ENCODE results near the gene WIPF3. TPM values are rescaled to one million over a fixed set of nuclear protein-coding genes. Genes with fewer than 3 reads are reported as not detected.

WIPF3 gene
- total RNA-seq, 1 experiment from 2014 or later = 11.6 TPM

DNA sequence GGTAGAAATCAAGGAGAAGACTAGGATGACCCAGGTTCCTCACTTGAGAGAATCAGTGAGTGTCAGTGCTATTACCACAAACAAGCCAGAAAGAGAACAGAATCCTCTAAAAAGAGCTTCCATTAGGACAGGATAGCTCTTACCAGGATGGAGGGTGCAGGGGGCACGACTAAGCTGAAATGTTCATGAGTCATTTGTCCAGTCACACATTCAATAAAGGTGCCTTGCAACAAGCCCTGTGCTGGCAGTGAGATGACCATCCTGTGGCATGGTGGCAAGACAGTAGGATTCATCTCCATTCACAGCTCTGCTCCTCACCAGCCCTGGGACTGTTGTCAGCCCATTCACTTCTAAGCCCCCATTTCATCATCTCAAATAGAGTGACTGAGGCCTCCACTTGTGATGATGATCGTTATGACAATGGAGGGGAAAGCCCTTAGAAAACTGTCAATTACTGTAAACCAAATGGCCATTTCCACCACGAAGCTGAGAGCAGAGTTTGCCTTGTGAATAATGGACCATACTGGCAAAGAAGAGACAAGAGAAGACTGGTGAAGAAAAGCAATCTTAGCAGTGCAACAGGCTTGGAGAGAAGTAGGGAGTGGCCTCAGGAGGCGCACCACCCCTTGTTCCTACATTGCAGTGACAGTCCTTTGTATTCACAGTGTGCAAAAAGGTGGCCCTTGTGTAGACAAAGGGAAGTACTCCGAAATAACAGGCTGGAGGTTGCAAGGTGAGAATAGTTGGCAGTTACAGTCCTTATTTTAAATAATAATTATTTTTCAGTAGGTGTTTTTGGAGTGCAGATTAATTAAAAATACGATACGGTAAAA lies 9.0 kb upstream of the WIPF3 start:
- H3K14ac ChIP-seq (ENCODE audit: insufficient read depth, low read length) = no peak overlapping the region
- WGBS (ENCODE audit: extremely low coverage, insufficient read length, low lambda C conversion rate) = no CpG with 5 or more reads among the region's 7 CpGs
- H2BK120ac ChIP-seq (ENCODE audit: low read depth, low read length, poor library complexity, severe bottlenecking) = no peak overlapping the region

More for the DNA sequence above, 9.0 kb upstream of the WIPF3 start:
- Histone ChIP-seq H3K4me2 (ENCODE audit: insufficient read depth, insufficient read length, low read length) (no peak overlapping the region), H4K20me1 (ENCODE audit: control insufficient read depth, insufficient read depth, insufficient read length) (no peaks in the 10 kb centered on the region), H2BK12ac (ENCODE audit: insufficient read length, low read depth, low read length) (no peak overlapping the region), H3K56ac (ENCODE audit: insufficient read length, low read depth, low read length) (no peak overlapping the region), H4K8ac (replicated peaks; ENCODE audit: insufficient read length, low read depth, low read length) (no peak overlapping the region), H3K79me2 (ENCODE audit: insufficient read depth, low read length) (no peaks in the 10 kb centered on the region), H3K9ac (ENCODE audit: extremely low read depth, insufficient read length, low read length) (no peak overlapping the region), H4K91ac (ENCODE audit: insufficient read length, low read depth, low read length) (no peak overlapping the region), H3K18ac (ENCODE audit: insufficient read length, low read depth, low read length) (no peak overlapping the region), H3K4ac (ENCODE audit: low read depth, low read length) (no peak overlapping the region), H3K23ac (ENCODE audit: insufficient read length, low read depth, low read length) (no peak overlapping the region), H3K9me3 (ENCODE audit: control insufficient read depth, low read depth, low read length) (no peaks in the 10 kb centered on the region), H3K79me1 (ENCODE audit: insufficient read depth, low read depth, low read length, poor library complexity, severe bottlenecking) (no peaks in the 10 kb centered on the region), H3T11ph (ENCODE audit: low read length) (no peak overlapping the region), H2AK5ac (ENCODE audit: insufficient read length, low read length) (no peak overlapping the region), H2AFZ (ENCODE audit: low read length) (no peak overlapping the region), H2BK20ac (ENCODE audit: low read depth, low read length, poor library complexity, severe bottlenecking) (no peak overlapping the region), H2BK5ac (ENCODE audit: insufficient read length, low read length) (no peak overlapping the region), H4K5ac (ENCODE audit: insufficient read length, low read depth, low read length) (no peak overlapping the region), H3K27me3 (ENCODE audit: insufficient read depth, low read length) (no peaks in the 10 kb centered on the region), H3K4me1 (ENCODE audit: insufficient read depth, low read length) (0 out of 2 replicates have a peak, but pooled peaks cover 9% of the 10 kb centered on the region), H3K27ac (ENCODE audit: insufficient read length, low read depth, low read length) (no peak overlapping the region), H3K23me2 (ENCODE audit: insufficient read length, low read depth, low read length, poor library complexity, severe bottlenecking) (no peaks in the 10 kb centered on the region), H2BK15ac (ENCODE audit: low read depth, low read length) (no peak overlapping the region)
- no peak for DNase-seq
- Mint-ChIP-seq H3K4me3 (no peak overlapping the region), H3K9me3 (peaks cover 0 to 1% of the 10 kb centered on the region in 2 experiments; a peak in 1 of 5 replicates), H3K27ac (no peak overlapping the region), H3K36me3 (ENCODE audit: insufficient read depth in 1 of 3, low read depth in 3 of 3) (no peaks in the 10 kb centered on the region), H3K27me3 (ENCODE audit: low read depth) (peaks cover 38% of the 10 kb centered on the region), H3K4me1 (peaks cover 27 to 29% of the 10 kb centered on the region in 2 experiments)
- TF ChIP-seq, protein P1, sequence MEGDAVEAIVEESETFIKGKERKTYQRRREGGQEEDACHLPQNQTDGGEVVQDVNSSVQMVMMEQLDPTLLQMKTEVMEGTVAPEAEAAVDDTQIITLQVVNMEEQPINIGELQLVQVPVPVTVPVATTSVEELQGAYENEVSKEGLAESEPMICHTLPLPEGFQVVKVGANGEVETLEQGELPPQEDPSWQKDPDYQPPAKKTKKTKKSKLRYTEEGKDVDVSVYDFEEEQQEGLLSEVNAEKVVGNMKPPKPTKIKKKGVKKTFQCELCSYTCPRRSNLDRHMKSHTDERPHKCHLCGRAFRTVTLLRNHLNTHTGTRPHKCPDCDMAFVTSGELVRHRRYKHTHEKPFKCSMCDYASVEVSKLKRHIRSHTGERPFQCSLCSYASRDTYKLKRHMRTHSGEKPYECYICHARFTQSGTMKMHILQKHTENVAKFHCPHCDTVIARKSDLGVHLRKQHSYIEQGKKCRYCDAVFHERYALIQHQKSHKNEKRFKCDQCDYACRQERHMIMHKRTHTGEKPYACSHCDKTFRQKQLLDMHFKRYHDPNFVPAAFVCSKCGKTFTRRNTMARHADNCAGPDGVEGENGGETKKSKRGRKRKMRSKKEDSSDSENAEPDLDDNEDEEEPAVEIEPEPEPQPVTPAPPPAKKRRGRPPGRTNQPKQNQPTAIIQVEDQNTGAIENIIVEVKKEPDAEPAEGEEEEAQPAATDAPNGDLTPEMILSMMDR (conservative IDR thresholded peaks at IDR 0.05) = 0 out of 3 replicates have a peak, but pooled peaks have one; percentile 9

Measured in H9 (cell line).